ENCODE measurements around the gene RNF144B.

DNA sequence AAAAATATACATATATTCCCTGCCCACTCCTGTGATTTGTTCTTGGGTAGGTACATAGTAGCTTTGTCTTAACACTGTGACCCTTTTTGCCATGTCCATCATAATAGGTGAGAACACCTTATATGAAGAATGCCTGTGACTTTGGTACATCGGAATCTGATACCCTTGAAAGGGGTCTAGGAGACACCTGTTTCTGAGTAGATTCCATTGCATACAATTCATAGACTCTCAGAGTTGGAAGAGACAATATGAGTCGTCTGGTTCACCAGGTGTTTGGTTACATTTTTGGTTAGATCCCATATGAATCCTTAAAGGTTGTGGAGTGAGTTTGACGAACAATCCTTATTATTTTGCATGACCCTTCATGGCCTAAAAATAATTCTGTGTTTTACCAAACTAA is 36.3 kb downstream of the RNF144B start:
- TF ChIP-seq, protein P1, sequence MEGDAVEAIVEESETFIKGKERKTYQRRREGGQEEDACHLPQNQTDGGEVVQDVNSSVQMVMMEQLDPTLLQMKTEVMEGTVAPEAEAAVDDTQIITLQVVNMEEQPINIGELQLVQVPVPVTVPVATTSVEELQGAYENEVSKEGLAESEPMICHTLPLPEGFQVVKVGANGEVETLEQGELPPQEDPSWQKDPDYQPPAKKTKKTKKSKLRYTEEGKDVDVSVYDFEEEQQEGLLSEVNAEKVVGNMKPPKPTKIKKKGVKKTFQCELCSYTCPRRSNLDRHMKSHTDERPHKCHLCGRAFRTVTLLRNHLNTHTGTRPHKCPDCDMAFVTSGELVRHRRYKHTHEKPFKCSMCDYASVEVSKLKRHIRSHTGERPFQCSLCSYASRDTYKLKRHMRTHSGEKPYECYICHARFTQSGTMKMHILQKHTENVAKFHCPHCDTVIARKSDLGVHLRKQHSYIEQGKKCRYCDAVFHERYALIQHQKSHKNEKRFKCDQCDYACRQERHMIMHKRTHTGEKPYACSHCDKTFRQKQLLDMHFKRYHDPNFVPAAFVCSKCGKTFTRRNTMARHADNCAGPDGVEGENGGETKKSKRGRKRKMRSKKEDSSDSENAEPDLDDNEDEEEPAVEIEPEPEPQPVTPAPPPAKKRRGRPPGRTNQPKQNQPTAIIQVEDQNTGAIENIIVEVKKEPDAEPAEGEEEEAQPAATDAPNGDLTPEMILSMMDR (conservative IDR thresholded peaks at IDR 0.05) = no peak
- TF ChIP-seq EZH2 (IDR thresholded peaks at IDR 0.05; ENCODE audit: low read depth) = no peak

Measured in PC-9 (cell line).